Gastroesophageal sphincter (tissue), 4 donors: ENCODE data around the gene TSPAN5. TPM values are rescaled to one million over a fixed set of nuclear protein-coding genes. Genes with fewer than 3 reads are reported as not detected.
"Not testable (repeated sequence)": the region's sequence is repeated elsewhere in the genome, so short reads cannot be mapped to it uniquely, and the experiment has no call there.

Experiments used
- ATAC-seq: fragments of 150-250 bp; one replicate; pipeline ENCODE4 v1.9.1; 2016; ENCODE audit warnings: mild to moderate bottlenecking, moderate library complexity
- H3K27ac ChIP-seq, 4 donors: fragments of 200-600 bp; sonication (generic) in 3 of 4; 1 replicate in 3 of 4; 2 replicates in 1 of 4; pipeline ENCODE4 v1.5.1; 2016 to 2019
- H3K27me3 ChIP-seq: fragments of 200-600 bp; sonication (generic); one replicate; pipeline ENCODE4 v1.5.1; 2019
- H3K36me3 ChIP-seq, 2 donors: fragments of 200-600 bp; sonication (generic); one replicate each; pipeline ENCODE4 v1.5.1; 2019; ENCODE audit warnings: control low read depth in 1 of 2
- H3K4me1 ChIP-seq, 3 donors: fragments of 200-600 bp; sonication (generic); 1 replicate in 2 of 3; 2 replicates in 1 of 3; pipeline ENCODE4 v1.5.1; 2016 to 2019; ENCODE audit warnings: control low read depth in 2 of 3
- H3K4me3 ChIP-seq, 2 donors: fragments of 200-600 bp; sonication (generic); one replicate each; pipeline ENCODE4 v1.5.1; 2019; ENCODE audit warnings: mild to moderate bottlenecking in 1 of 2, moderate library complexity in 1 of 2
- H3K9me3 ChIP-seq, 3 donors: fragments of 200-600 bp; sonication (generic); one replicate each; pipeline ENCODE4 v1.5.1; 2017 to 2019; ENCODE audit warnings: control low read depth in 2 of 3
- EP300 ChIP-seq: sonication (generic); formaldehyde crosslinking; IDR thresholded peaks from one replicate; pipeline ENCODE4 v1.6.1; 2017; ENCODE audit warnings: antibody characterized with exemption, mild to moderate bottlenecking
- POLR2A ChIP-seq, 2 donors: fragments of 450-650 bp; IDR thresholded peaks; one replicate each; pipeline ENCODE4 v1.6.1; 2017; ENCODE audit warnings: antibody characterized with exemption in 2 of 2, mild to moderate bottlenecking in 2 of 2, moderate library complexity in 1 of 2
- POLR2AphosphoS5 ChIP-seq: sonication (generic); formaldehyde crosslinking; IDR thresholded peaks from one replicate; pipeline ENCODE4 v1.6.1; 2017; ENCODE audit warnings: antibody characterized with exemption
- WGBS, 2 donors: methylation state at CpG; one replicate each; pipeline ENCODE4 v1.1.5; 2018; ENCODE audit warnings: low coverage in 1 of 2; 5-methylcytosine and 5-hydroxymethylcytosine counted together
- total RNA-seq, 4 donors: library from RNA; depleted of rRNA; stranded (reverse); fragments of >200 nt; gene quantifications; one replicate each; pipeline ENCODE4 v1.1.0, GENCODE V29; 2016
- TF ChIP-seq, protein P1 (sequence below), 4 experiments: fragments of 200-600 bp in 2 of 4; fragments of 450-650 bp in 2 of 4; sonication (generic) in 1 of 4; IDR thresholded peaks; one replicate each; pipeline ENCODE4 v1.5.1; 2017 to 2019; ENCODE audit warnings: antibody characterized with exemption in 4 of 4, mild to moderate bottlenecking in 2 of 4, moderate library complexity in 2 of 4

The TSPAN5 gene
- total RNA-seq, 4 donors from 2014 or later = 9.8 to 14.0 (median 12.2) TPM

DNA sequence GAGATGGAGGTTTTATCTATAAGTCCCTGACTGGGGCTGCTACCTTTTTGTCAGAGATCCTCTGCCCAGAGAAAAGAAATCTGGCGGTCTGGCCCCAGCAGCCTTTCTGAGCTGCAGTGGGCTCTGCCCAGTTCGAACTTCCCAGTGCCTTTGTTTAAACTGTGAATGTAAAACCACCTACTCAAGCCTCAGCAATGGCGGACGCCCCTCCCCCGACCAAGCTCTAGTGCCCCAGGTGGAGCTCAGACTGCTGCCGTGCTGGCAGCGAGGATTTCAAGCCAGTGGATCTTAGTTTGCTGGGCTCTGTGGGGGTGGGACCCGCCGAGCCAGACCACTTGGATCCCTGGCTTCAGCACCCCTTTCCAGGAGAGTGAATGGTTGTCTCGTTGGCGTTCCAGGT, 121.8 kb downstream of the TSPAN5 start:
- H3K36me3 ChIP-seq = no peaks in the 10 kb centered on the region
- H3K4me3 ChIP-seq = no peak overlapping the region
- no CpG with 5 or more reads among the region's 11 CpGs for WGBS, 2 donors
- TF ChIP-seq, protein P1, sequence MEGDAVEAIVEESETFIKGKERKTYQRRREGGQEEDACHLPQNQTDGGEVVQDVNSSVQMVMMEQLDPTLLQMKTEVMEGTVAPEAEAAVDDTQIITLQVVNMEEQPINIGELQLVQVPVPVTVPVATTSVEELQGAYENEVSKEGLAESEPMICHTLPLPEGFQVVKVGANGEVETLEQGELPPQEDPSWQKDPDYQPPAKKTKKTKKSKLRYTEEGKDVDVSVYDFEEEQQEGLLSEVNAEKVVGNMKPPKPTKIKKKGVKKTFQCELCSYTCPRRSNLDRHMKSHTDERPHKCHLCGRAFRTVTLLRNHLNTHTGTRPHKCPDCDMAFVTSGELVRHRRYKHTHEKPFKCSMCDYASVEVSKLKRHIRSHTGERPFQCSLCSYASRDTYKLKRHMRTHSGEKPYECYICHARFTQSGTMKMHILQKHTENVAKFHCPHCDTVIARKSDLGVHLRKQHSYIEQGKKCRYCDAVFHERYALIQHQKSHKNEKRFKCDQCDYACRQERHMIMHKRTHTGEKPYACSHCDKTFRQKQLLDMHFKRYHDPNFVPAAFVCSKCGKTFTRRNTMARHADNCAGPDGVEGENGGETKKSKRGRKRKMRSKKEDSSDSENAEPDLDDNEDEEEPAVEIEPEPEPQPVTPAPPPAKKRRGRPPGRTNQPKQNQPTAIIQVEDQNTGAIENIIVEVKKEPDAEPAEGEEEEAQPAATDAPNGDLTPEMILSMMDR (IDR thresholded peaks at IDR 0.05) = no peak
- TF ChIP-seq POLR2A (IDR thresholded peaks at IDR 0.05) = no peak
- no peak for TF ChIP-seq EP300
- ATAC-seq = no peak
- H3K27ac ChIP-seq = no peak overlapping the region
- H3K27me3 ChIP-seq = no peaks in the 10 kb centered on the region
- no peaks in the 10 kb centered on the region for H3K4me1 ChIP-seq
- H3K9me3 ChIP-seq = no peaks in the 10 kb centered on the region

DNA sequence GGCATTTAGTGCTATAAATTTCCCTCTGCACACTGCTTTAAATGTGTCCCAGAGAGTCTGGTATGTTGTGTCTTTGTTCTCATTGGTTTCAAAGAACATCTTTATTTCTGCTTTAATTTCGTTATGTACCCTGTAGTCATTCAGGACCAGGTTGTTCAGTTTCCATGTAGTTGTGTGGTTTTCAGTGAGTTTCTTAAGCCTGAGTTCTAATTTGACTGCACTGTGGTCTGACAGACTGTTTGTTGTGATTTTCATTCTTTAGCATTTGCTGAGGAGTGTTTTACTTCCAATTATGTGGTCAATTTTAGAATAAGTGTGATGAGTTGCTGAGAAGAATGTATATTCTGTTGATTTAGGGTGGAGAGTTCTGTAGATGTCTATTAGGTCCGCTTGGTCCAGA, 124.3 kb downstream of the TSPAN5 start:
- not testable (repeated sequence) for H3K4me3 ChIP-seq, H3K9me3 ChIP-seq, H3K27me3 ChIP-seq, ATAC-seq, H3K36me3 ChIP-seq, H3K27ac ChIP-seq, H3K4me1 ChIP-seq
- 92 to 100% methylated on average over 1 to 2 of the region's 2 CpGs for WGBS, 2 donors

DNA sequence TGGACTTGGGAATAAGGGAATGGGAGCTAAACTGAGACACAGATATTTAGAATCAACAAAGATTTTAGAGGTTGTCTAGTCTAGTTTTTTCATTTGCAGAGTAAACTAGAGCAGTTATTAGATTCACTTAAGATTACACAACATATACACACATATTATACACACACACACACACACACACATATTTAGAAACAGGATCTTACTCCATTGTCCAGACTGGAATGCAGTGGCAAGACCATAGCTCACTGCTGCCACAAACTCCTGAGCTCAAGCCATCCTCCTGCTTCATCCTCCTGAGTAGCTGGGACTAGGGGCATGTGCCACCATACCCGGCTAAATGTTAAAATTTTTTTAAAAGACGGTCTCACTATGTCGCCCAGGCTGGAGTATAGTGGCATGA, 127.8 kb downstream of the TSPAN5 start:
- no peak overlapping the region for H3K4me3 ChIP-seq
- H3K27ac ChIP-seq = no peak overlapping the region
- no peaks in the 10 kb centered on the region for H3K9me3 ChIP-seq
- no peaks in the 10 kb centered on the region for H3K36me3 ChIP-seq
- no peaks in the 10 kb centered on the region for H3K27me3 ChIP-seq
- H3K4me1 ChIP-seq = peaks cover 0 to 3% (median 0%) of the 10 kb centered on the region in 3 donors
- no peak for ATAC-seq
- TF ChIP-seq POLR2AphosphoS5 (no peak), POLR2A (IDR thresholded peaks at IDR 0.05) (no peak), EP300 (no peak)
- TF ChIP-seq, protein P1 (IDR thresholded peaks at IDR 0.05) = no peak
- WGBS, 2 donors = 71 to 100% methylated on average over 1 to 3 of the region's 3 CpGs

DNA sequence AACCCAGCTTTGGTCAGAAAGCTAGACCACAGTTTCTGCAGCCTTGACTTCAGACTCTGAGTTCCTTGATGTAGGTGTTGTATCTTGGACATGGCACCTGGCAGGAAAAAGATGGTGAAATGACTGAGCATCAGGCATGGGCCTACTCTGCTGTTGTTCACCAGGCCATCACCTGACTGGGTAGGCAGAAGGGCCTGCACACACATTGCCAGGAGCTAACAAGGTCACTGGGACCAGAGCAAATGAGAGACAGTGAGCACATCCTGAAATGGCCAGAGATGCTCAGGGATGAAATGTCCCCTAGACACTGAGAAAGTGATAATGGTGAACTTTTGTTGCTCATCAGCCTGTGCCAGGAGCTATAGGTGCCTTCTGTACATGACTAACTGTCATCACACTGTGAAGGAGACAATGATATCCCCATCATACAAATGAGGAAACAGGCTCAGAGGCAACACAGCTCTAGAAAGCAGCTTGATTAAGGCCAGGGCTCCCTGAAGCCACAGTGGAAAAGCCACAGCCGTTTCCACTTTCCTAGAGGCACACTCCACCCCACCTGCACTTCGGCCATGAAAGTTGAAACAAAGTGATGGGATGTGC, 128.3 kb downstream of the TSPAN5 start:
- Histone ChIP-seq H3K27ac (no peak overlapping the region), H3K27me3 (no peaks in the 10 kb centered on the region), H3K9me3 (no peaks in the 10 kb centered on the region), H3K4me3 (no peak overlapping the region), H3K4me1 (peaks cover 0 to 3% (median 0%) of the 10 kb centered on the region in 3 donors), H3K36me3 (no peaks in the 10 kb centered on the region)
- 75% methylated on average over 2 of the region's 2 CpGs; no CpG with 5 or more reads in 1 of the 2 donors for WGBS, 2 donors
- ATAC-seq = no peak
- no peak for TF ChIP-seq EP300
- TF ChIP-seq POLR2A (IDR thresholded peaks at IDR 0.05) = no peak
- no peak for TF ChIP-seq POLR2AphosphoS5
- TF ChIP-seq, protein P1 (IDR thresholded peaks at IDR 0.05) = no peak

DNA sequence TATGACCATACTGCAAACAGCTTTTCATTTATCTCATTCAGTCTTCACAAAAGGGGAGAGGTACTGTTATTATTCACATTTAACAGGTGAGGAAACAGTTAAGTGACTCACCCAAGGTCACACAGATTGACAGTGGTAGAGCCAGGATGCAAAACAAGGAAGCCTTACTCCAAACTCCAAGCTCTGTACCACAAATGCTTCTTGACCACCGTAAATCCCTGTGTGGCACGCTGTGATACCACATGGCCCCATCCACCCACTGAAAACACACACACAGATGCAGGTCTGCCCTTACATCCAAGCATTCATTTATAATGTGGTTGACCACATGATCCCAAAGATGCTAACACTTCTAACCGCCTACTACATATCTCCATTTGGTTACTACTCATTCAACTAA, 129.5 kb downstream of the TSPAN5 start:
- no peaks in the 10 kb centered on the region for H3K9me3 ChIP-seq
- H3K4me3 ChIP-seq = no peak overlapping the region
- no peaks in the 10 kb centered on the region for H3K36me3 ChIP-seq
- H3K27ac ChIP-seq = no peak overlapping the region
- 84 to 94% methylated on average over 3 of the region's 3 CpGs for WGBS, 2 donors
- no peaks in the 10 kb centered on the region for H3K27me3 ChIP-seq
- no peak for TF ChIP-seq EP300
- peaks cover 0 to 3% (median 0%) of the 10 kb centered on the region in 3 donors for H3K4me1 ChIP-seq
- ATAC-seq = no peak

DNA sequence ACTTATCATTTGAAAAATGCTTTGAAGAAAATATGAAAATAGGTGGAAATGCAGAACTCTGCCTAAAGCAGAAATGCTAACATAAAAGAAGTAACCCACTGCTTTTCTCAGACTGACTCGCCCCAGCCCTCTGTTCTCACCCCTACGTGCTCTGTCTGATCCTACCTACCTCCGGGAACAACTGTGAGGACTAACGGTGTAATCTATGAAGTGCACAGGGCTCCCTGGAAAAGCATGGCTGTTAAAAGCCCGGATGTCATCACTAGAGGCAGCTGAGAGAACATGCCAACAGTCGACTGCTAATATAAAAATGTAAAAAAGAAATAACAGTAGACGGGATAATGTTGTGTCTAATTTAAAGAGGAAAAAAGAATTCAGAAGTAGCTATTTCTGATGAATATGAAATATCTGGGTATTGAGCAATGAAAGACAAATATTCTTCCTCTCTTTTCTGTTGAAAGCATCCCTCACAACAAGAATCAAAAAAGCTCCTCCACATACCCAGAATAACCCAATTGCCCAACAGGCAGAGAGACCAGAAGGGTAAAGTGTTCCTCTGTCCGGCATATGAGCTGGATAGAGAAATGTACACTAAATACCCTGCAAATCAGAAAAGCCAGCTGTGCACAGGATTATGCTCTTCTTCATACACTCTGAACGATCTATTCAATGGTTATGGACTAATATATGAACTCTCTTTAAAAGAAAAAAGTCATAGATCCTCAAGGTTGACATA, 130.7 kb downstream of the TSPAN5 start:
- H3K4me3 ChIP-seq = no peak overlapping the region
- ATAC-seq = no peak
- WGBS, 2 donors = 53 to 56% methylated on average over 9 of the region's 9 CpGs
- no peaks in the 10 kb centered on the region for H3K9me3 ChIP-seq
- H3K4me1 ChIP-seq = peaks cover 0 to 9% (median 3%) of the 10 kb centered on the region in 3 donors
- TF ChIP-seq, protein P1 (IDR thresholded peaks at IDR 0.05) = no peak
- TF ChIP-seq POLR2A (IDR thresholded peaks at IDR 0.05) (no peak), EP300 (no peak), POLR2AphosphoS5 (no peak)
- H3K27ac ChIP-seq = no peak overlapping the region
- no peaks in the 10 kb centered on the region for H3K27me3 ChIP-seq
- H3K36me3 ChIP-seq = no peaks in the 10 kb centered on the region
